GM12864 (cell line): ENCODE measurements around the gene RBP3.

Experiments used
- DNase-seq: peaks from one replicate; pipeline ENCODE4 v3.0.0-alpha.2; 2011; ENCODE audit warnings: low read depth
- H3K4me3 ChIP-seq: 2 replicates; pipeline ENCODE4 v1.5.1; 2011; ENCODE audit warnings: mild to moderate bottlenecking, low read depth, low read length, control low read depth
- TF ChIP-seq, protein P1 (sequence below): IDR thresholded peaks from 2 replicates; pipeline ENCODE4 v1.5.1; 2011; ENCODE audit warnings: low read depth, mild to moderate bottlenecking, moderate library complexity, low read length, control low read depth, inconsistent platforms; ENCODE audit errors: missing control alignments

RBP3 gene

DNA sequence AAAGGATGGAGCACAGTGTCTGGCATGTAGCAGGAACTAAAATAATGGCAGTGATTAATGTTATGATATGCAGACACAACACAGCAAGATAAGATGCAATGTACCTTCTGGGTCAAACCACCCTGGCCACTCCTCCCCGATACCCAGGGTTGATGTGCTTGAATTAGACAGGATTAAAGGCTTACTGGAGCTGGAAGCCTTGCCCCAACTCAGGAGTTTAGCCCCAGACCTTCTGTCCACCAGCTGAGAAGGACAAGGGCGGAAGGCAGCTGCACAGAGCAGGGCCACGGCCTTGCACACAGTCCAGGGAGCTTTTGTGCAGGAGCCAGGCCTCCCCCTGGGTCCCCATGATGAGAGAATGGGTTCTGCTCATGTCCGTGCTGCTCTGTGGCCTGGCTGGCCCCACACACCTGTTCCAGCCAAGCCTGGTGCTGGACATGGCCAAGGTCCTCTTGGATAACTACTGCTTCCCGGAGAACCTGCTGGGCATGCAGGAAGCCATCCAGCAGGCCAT lies at the start of gene RBP3:
RBP3 (plus strand) TSS at position 226 of the 514 bp plus-strand sequence; CDS start at position 348, 122 bp downstream.
- TF ChIP-seq, protein P1, sequence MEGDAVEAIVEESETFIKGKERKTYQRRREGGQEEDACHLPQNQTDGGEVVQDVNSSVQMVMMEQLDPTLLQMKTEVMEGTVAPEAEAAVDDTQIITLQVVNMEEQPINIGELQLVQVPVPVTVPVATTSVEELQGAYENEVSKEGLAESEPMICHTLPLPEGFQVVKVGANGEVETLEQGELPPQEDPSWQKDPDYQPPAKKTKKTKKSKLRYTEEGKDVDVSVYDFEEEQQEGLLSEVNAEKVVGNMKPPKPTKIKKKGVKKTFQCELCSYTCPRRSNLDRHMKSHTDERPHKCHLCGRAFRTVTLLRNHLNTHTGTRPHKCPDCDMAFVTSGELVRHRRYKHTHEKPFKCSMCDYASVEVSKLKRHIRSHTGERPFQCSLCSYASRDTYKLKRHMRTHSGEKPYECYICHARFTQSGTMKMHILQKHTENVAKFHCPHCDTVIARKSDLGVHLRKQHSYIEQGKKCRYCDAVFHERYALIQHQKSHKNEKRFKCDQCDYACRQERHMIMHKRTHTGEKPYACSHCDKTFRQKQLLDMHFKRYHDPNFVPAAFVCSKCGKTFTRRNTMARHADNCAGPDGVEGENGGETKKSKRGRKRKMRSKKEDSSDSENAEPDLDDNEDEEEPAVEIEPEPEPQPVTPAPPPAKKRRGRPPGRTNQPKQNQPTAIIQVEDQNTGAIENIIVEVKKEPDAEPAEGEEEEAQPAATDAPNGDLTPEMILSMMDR: no peak
- H3K4me3 ChIP-seq: no peak within 1 kb of the TSS
- DNase-seq: no peak

DNA sequence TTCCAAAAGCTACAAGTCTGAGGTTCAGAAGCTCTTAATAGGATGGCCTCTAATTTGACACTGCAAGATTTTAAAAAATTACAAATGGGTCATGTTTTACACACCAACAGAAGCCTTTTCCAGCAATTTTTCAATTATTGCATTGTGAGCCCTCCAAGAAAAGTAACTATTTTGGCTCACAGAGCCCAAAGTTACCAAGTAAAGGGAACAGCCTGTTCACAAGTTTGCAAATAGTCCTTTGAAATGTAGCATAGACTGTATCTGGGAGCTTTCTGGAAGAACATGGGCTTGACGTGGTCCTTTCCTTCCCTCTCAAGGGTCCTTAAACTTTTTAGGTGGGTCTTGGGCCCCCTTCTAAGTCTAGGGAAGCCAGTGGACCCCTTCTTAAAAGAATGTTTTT lies 49.4 kb upstream of the RBP3 start:
- no peak for DNase-seq
- no peak overlapping the region for H3K4me3 ChIP-seq
- TF ChIP-seq, protein P1: no peak

DNA sequence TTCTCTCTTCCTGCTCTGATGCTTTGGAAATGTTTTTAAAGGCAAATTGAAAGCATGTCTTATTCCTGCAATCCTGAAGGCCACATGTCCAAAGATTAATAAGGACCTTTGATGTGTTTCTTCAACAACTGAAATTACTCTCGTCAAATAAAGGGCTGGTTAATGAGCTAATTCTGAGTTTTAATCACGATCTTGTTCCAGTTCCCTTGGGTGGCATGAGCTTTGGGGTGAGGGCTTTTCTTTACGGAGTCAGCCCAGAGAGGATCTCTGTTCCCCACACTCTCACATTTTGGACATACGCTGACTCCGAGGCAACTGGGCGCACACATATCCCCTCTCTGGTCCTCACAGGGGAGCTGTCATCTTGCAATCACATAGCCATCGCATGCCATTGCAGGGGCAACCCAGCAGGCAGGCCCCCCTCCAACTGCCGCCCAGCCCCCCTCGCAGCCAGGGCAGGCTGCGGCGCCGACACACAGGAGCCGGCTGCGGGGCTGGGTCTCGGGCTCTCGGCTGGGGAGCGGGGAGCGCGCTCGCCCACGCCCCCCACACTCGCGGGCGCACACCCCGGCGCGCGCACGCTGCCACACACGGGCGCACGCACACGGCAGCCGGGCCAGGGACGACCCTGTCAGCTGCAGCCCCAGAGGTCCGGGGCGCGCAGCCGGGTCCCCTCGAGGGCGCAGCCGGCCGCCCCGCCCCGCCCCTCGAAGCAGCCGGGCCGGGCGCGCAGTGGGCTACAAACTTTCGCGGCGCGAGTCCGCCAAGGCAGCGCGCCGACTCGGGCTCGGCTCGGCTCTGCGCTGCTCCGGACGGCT lies 48.3 kb upstream of the RBP3 start, which contains the start of gene GDF10:
GDF10 (plus strand) TSS at position 587 of the 818 bp plus-strand sequence. CDS start 455 bp downstream, outside the sequence.
- H3K4me3 ChIP-seq: no peak within 1 kb of the TSS
- TF ChIP-seq, protein P1: no peak
- DNase-seq: no peak

DNA sequence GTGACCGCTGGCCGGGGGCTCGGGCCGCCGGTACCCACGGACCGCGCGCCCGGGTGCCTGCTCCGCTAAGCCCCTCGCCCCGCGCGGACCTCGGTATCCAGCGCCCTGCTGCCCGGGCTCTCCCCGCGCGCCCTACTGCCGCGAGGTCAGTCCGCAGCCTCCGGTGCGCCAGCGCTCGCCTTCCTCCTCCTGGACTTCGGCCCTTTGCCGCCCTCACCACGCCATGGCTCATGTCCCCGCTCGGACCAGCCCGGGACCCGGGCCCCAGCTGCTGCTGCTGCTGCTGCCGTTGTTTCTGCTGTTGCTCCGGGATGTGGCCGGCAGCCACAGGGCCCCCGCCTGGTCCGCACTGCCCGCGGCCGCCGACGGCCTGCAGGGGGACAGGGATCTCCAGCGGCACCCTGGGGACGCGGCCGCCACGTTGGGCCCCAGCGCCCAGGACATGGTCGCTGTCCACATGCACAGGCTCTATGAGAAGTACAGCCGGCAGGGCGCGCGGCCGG lies 47.7 kb upstream of the RBP3 start:
- TF ChIP-seq, protein P1: no peak
- no peak overlapping the region for H3K4me3 ChIP-seq
- DNase-seq: no peak

DNA sequence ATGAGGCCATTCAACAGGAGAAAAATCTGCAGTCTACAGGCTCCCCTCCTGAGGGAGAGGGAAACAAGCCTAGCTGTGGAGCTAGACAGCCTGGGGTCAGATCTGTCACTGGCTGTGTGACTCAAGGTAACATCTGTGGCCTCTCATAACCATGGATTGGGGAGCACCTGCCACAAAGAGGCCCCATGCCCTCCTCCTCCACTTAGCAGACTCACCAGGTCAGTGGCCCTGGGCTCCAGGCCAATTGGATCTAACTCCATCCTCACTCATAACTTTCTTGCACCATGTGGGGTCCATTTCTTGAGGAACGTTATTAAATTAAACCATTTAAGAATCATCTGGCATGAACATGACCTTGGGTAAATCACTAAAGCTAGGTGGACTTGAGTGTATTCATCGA lies 46.3 kb upstream of the RBP3 start:
- no peak for DNase-seq
- no peak overlapping the region for H3K4me3 ChIP-seq
- TF ChIP-seq, protein P1: no peak

DNA sequence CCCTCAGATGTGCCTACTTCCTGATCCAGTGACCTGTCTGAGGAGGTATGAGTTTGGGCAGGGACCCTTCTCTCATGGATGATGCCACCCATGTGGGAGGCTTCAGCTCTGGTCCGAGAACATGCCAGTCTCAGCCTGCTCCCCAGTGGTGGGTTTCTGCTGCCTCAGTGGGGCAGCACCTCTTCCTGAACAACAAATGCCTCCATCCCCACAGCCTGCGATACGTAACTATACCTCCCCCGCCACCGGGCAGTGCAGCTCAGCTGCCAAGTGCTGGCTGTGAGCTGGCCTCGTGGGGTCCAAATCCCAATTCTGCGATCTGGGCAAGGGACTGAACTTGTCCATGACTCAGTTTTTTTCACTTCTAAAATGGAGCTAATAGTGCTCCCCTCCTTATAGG lies 45.1 kb upstream of the RBP3 start:
- H3K4me3 ChIP-seq: no peak overlapping the region
- TF ChIP-seq, protein P1: no peak
- DNase-seq: no peak
